COLO829 (cell line): ENCODE measurements around the gene PREX1.
A peak's percentile ranks its signal among the peaks of the same experiment; 100 is the strongest.
"Not testable (repeated sequence)": the region's sequence is repeated elsewhere in the genome, so short reads cannot be mapped to it uniquely, and the experiment has no call there.

Experiments
- DNase-seq: peaks from one replicate; pipeline ENCODE4 v3.0.0; 2012; ENCODE audit warnings: low spot score

The PREX1 gene

DNA sequence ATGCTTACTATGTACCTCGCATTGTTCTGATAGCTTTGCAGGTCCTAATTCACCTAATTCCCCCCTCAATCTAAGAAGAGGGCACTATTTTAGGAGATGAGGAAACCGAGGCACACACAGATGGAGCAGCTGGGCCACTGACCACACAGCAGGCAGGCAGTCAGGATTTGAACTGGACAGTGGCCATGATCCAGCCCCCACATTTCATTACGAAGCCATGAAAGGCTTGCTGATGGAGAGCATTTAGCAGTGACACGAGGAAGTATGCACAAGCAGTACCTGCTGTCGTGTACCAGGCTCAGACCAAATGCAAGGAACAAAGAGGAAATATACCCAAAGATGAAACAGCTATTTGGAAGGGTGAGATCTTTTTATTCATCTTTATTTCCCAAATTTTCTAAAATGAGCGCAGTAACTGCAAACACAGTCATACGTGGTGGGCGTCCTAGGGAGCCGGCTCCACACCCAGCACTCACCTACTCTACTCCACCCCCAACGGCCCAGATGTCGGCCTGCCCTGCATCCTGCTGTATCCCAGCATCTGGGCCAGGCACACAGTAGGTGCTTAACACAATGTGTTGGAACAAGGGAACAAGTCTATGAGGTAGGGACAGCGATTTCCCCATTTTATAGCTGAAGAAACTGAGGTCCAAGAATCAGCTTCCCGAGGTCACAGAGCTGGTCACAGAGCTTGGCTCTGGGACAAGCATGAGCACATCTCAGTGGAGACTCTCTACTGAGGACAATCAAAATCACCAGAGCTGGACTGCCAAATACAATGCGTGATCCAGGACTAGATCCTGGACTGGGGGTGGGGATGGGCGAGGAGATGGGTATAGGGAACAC, 15.0 kb downstream of the PREX1 start:
- DNase-seq, result no peak

DNA sequence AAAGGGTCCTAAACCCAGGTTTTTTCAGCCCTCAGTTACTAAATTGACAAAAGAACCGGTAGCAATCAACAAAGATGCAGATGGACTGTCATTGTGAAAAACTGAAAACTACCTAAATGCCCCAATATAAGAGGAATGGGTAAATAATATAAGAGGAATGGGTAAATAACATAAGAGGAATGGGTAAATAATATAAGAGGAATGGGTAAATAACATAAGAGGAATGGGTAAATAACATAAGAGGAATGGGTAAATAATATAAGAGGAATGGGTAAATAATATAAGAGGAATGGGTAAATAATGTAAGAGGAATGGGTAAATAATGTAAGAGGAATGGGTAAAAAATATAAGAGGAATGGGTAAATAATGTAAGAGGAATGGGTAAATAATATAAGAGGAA, 15.7 kb downstream of the PREX1 start:
- not testable (repeated sequence) for DNase-seq

DNA sequence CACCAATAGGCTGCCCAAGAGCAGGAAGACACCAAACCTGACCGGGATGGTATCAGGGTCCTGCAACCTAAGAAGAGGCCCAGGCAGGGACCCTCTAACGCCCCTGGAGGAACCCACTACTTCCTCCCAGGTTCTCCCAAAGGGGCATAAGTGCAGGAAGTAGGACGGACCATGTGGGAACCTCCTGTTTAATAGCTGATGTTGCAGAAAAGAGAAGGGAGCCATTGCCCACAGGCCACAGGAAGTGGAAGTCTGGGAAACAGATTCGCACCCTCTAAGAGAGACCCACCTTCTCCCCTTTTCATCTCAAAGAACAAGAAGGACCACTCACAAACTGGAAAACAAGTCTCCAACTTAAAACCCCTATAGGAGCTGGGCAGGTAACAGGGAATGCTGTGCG, 18.1 kb downstream of the PREX1 start:
- no peak for DNase-seq

DNA sequence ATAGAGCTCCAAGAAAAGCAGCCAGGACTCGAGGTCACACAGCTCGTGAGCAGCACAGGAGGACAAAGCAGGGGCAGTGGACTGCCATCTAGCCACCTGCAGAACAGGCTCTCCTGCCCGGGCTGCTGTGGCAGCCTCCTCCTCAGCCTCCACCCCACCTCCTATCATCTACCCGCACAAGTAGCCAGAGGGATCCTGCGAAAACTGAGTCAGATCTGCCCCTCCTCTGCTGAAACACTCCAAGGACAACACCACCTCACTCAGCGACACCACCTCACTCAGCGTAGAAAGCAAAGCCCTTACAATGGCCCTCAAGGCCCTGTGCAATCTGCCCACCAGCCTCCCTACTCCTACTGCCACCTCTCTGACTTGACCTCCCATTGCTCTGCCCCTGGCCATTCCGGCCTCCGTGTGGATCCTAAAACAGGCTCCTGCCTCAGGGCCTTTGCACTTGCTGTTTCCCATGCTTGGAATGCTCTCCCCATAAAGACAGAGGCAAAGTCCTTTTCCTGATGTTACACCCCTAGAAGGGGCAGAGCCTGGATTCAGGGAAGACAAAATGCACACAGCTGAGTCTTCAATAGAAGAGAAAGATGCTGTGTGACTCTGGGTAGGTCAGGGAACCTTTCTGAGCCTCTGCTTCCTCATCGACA, 19.3 kb downstream of the PREX1 start:
- no peak for DNase-seq

DNA sequence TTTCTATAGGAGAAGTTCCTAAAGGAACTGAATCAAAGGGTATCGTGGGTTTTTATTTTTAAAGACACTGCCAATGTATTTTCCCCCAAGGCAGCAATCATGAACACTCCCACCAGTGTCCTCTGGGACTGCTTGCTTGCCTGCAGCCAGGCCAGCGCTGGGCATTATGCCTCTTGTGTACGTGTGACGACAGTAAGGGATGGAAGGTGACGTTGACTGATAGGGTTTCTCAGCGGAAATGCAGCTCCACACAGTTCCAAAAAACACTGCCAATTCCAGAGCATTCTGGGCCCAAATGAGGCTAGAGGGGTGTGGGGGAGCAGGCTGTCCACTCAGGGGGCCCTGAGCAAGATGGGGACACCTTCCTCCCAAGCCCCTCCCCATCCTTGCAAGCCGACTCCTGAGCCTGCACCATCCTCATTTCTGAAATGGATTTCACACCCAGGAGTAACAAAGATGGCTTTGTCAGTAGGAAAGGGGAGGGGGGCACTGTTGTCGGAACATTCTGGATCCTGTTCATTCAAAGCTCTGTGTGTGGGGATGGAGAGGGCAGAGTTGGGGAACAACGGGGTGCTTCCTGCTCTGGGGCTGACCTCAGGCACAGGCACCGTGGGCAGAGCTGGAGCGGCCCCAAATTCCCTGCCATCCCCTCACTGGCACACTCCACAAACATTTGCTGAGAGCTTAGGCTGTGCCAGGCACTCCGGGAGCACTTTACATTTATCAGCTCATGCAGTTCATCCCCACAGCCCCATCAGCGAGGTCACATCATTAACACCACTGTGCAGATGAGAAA, 20.0 kb downstream of the PREX1 start:
- peak; percentile 68 for DNase-seq

DNA sequence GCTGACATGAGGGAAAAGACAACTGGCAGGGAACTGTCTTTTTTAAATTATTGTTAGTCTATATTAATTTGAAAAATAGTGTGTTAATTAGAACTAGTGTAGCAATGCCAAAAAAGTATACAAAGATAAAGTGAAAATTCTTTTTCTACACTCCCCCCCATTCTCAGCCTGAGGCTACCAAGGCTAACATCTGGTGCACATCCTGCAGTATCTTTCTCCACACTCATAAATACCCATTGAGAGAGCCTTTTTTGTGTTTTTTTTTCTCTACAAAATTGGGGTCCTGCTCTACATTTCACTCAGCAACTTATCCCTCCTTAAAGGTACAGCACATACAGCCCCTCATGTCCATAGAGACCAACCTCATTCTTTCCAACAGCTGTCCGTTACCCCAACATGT, 20.7 kb downstream of the PREX1 start:
- no peak for DNase-seq

DNA sequence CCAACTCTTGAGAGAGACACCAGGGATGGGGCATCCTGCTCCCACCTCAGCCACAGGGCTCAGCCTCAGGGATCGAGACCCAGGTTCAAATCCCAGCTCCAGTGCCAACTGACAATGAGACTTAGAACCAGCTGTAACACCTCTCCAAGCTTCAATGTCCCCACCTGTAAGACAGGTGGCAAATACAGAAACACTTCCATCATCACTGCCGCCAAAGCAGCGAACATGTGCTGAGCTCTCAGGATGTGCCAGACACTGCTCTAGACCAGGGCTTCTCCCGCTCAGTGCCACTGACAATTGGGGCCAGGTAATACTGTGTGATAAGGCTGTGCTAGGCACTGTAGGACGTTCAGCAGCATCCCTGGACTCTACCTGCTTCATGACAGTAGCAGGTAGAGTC, 22.1 kb downstream of the PREX1 start:
- DNase-seq, result no peak

DNA sequence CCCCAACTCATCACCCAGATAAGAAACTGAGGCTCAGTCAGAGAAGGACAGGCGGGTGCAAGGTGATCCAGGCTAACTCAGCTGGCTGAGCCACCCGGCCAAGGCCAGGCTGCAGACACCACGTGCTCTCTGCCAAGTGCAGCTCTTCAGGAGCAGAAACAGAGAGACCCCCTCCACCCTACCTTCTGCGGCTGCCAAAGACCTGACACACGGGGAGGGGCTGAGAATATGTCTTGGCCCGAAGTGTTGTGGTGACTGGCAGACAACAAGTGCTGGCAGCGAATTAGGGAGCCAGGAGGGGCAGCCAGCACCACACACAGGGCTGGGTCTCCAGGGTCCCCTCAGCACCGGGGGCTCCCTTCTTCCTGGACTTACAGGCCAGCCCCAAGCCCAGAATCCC, 22.5 kb downstream of the PREX1 start:
- DNase-seq, result no peak

DNA sequence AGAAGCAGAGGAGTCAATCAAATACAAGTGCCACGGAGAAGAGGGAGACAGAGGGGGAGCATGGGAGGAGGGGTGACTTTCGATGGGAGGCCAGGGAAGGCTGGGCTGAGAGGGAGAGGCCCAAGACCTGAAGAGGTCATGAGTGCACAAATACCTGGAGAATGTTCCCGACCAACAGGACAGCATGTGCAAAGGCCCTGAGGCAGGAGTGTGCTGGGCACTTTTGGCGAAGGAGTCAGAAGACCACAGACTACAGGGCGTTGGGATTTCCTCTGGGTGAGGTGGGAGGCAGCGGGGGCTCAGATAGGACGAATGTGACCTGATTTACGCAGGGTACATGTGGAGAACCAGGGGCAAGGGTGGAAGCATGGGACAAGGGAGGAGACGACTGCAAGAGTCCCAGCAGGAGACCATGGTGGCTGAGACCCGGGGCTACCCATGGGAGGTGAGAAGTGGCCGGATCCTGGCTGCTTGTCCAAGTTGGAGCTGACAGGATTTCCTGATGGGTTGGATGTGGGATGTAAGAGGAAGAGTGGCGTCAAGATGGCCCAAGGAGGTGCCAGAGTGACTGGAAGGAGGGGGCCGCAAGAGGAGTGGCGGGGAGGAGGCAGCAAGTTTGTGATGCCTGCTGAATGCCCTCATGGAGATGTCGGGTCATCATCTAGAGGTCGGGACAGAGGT, 23.4 kb downstream of the PREX1 start:
- no peak for DNase-seq

DNA sequence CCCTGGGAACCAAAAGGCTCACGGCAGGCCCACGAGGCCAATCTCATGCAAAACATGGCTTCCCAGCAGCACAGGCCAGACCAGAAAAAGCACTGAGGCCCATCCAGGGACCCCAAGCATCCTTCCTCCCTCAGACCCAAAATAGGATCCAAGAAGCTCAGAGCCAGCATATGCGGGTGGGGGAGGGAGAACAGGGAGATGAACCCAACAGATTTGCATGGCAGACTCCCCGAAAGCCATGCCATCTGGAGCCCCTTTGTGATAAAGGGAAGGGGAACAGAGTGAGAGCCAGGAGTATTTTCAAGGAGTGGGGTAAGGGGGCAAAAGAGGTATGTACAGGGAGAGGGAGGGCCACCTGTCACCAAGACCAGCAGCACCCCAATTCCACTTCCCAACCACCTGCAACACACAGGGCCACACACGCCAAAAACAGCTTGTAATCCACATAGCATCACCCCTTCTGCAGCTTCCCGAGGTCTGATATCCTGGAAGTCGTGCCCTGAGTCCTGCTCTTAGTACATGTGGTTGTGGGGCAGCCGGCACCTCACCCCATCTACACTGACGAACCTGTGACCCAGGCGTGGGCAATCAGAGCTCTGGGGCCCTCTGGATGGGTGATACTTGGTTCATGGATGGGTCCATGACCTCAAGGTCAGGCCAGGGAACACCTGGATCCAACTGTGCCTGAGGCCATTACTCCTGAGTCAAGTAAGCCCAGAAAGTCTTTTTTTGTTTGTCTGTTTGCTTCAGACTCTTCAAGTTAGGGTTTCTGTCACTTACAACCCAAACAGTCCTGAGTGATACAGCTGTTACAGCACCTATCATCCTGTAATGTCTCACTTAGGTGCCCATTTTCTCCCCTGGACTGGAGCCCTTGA, 24.4 kb downstream of the PREX1 start:
- no peak for DNase-seq

DNA sequence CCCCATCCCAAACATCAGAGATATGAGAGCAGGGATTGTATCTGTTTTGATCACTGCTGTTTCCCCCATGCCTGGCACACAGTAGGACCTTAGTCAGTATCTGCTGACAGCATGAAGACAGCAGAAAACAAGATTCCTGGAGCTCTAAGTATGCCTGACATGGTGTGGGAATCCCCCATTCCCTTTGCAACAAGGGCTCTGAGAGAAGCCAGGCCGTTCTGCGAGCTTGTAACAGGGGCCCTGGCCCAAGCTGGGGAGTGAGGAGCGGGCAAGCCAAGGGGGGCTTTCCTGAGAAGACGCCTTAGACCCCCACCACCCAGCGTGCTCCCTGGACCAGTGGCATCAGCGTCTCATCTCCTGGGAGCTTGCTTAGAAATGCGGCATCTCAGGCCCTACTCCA, 25.2 kb downstream of the PREX1 start:
- DNase-seq, result no peak

DNA sequence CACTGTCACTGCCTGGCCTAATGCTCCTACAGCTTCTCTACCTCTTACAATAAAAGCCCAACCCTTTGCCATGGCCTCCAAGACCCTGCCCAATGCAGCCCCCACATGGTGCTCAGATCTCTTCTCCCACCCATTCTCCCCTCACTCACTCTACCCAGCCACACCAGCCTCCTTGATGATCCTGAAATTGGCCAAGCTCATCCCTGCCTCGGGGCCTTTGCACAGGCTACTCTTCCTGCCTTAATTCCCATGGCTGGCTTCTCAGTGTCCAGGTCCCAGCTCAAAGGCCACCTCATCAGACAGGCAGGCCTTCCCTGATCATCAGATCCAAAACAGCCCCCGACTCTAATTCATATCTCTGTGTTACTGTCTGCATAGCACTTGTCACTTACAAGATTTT, 25.6 kb downstream of the PREX1 start:
- no peak for DNase-seq

DNA sequence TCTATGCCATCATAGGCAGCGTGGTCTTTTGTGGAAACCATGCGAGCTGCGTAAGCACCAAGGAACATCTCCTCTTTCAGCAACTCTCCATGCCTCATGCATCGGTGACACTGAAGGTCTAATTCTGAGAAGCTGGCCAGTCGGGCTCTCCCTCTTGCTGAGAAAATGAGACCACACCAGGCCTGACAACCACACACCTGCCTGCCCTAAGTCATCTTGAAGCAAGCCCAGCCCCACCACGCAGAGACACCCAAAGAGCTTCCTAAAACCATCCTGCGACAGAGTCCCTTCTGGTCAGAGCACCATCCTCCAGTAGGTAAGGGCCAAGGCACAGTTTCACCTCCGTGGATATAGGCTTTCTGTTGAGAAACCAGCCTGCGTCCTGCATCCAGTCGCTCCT, 26.6 kb downstream of the PREX1 start:
- DNase-seq, result no peak

DNA sequence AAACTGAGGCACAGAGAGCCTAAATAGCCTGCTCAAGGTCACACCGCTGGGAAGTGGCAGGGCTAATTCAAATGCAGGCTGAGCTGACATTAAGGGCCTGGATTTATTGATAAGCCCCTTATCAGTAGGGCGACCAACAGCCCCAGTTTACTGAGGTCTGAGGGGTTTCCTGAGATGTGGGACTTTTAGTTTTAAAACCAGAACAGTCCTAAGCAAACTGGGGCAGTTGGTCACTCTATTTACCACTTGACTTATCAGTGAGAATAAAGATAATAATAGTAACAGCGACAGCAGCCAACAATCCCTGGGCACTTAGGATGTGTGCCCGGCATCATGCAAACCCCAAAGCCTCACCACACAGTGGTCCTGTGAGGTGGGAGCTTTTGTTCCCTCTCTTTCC, 27.6 kb downstream of the PREX1 start:
- DNase-seq, result no peak

DNA sequence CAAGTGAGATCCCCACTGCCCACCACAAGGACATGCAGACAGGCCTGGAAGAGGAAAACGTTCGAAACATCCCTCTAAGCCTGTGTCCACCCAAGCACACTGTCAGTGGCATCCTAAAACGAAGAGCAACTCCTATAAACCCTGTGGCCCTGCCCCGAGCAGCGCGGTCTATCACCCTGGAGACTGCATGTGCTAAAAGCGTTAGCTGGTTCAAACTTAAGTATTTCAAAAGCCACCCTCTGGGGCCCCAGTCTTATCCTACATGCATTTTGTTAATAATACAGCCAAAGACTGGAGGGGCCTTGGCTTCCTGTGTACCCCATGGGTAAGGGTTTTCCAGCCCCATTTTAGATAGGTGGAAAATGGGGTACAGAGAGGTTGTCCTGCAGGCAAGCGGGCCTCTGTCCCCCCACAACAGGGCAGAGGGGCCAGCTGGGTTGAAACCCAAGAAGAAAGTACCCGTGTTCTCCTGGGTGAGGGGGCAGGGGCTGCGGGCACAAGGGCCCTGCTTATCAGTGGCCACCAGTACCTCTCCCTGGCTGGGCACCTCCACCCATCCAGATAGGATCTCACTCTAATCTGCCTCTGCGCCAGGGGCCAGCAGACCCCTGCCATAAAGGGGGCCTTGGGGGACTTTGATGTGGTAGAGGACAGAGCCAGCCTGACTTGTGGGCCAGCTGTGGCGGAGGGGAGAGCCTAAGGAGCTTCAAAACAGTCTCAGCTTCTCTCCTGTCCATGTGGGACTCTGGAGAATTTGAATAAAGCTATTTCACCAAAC, 28.3 kb downstream of the PREX1 start:
- no peak for DNase-seq

DNA sequence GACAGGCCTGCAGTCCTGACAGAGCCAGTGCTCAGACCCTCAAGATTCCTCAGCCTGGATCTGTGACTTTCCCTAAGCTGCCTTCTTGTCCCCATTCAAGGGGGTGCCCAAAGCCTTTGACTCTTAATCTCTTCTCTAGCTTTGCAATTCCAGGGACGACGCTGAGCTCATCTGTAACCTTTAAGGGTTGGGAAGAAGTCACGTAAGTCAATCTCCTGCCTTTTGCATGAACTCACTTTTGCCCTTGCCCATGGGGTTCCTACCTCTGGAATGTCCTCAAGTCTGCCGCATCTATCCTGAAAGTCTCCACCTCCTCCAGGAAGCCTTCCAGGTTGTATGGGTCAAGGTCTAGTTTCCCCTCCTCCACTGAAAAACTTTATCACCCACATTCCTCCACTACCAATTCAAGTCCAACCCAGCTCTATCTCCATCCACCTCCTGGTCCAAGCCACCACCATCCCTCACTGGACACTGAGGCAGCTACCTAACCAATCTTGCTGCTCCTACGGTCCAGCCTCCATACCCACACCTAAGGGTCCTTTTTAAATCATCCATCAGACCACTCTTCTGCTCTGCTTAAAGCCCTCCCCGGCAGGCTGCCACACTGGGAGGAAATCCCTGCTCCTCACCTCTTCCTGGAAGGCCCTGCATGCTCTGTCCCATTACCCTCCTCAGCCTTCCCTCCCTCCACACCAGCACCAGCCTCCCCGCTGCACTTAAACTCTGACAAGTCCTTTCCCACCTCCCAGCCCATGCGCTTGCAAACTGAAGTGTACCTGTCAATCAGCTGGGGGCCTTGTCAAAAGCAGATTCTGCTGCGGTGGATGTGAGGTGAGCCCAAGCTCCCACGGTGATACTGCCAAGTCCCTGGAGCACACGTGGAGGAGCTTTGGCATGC, 29.7 kb downstream of the PREX1 start:
- DNase-seq, result no peak

DNA sequence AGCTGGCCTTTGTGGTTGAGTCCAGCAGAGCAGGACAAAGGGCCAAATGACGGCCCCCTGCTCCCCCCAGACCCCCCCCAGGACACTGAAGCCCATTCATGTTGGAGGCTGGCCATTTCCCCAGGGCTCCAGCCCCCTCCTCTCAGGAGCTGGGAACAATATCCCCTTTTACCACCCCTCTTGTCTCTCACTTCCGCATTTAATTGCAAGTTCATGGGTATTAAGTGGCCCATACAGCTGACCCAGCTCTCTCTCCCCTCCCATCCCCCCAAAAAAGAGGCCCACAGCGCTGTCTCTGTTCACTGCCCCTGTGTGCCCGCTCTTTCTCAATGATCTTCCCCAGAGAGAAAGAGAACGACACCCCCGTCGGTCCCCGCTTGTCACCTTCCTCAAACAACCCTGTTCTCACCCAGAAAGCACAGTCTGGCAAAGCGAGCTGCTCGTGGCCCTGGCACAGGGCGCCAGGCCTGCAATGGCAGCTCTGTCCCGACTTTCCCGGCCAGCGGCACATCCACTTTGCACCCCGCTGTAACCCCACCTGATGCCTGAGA, 30.4 kb downstream of the PREX1 start:
- peak; percentile 57 for DNase-seq

DNA sequence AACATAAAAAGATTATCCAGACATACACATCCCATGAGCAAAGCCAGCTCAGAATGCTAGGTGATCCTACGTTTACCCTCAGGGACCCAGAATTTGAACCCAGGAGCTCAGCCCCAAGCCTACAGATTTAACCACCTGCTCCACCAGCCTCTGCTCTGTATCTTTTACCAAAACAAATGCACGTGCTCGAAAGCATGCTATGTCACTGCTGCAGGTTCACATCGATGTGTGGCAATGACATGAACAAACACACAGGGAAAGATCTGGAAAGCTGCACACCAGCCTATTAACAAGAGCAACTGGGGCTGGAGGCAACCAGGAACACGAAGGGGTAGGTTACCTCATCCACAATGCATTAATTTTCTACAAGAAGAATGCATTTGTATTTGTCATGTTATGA, 32.1 kb downstream of the PREX1 start:
- no peak for DNase-seq

DNA sequence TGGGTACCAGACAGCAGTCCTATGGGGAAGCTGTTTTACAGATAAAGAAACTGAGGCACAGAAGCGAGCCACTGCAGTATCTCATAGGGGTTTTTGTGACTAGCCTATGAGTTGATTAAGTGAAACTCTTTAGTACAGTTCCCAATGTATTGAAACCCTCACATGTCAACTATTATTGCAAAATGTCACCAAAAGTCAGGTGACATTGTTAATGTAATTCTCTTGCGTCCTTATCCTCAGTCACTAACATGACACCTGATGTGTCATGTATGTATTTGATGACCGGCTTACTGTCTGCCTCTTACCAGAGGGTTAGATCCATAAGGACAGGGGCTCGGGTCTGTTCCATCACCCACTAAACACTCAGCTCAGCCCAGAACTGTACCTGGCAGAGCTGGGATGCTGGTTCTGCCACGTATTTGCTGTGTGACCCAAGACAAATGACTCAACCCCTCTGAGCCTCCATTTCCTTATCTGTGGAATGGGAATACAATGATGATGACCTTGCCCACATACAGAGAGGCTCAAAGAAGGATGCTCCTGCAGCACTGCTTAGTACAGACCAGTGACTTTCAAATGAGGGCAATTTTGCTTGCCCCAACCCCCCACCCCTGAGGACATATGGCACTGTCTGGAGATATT, 32.9 kb downstream of the PREX1 start:
- no peak for DNase-seq
